PC-3 (cell line): Measurements from ENCODE around the gene CAMK1G.

Experiments
- CTCF ChIP-seq: fragments of 300-600 bp; sonication (generic); conservative IDR thresholded peaks from 2 replicates; pipeline ENCODE4 v1.5.1; 2017; ENCODE audit warnings: antibody characterized with exemption, low read depth, mild to moderate bottlenecking, low read length
- EZH2 ChIP-seq: fragments of 300-600 bp; sonication (generic); IDR thresholded peaks from one replicate; pipeline ENCODE4 v1.6.1; 2017; ENCODE audit warnings: antibody characterized with exemption, mild to moderate bottlenecking, low read length; ENCODE audit not compliant: unreplicated experiment
- EZH2phosphoT487 ChIP-seq: fragments of 300-600 bp; sonication (generic); IDR thresholded peaks from 2 replicates; pipeline ENCODE4 v1.6.1; 2018; ENCODE audit warnings: mild to moderate bottlenecking, antibody characterized with exemption, low read length, borderline replicate concordance

DNA sequence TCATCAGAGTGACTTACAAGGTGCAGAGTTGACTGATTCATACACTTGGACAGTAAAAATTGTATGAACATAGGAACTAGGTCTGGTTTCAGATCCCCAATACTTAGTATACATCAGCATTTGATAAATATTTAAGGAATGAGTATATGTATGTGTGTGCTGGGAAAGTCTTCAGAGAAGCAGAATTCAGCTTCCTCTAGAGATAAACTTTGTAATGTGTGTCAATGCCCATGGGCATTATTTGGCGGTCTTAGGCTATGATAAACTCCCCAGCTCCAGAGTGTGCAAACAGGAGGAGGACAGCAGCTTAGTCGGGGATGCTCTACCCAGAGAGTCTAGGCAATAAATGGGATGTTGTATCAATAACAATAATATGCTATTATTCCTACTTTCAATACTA is 2.9 kb upstream of the CAMK1G start:
- no peak for TF ChIP-seq EZH2
- no peak for TF ChIP-seq CTCF
- TF ChIP-seq EZH2phosphoT487: no peak
